WI38 (cell line): ENCODE measurements around the gene HAS3.
"Not testable (repeated sequence)": the region's sequence is repeated elsewhere in the genome, so short reads cannot be mapped to it uniquely, and the experiment has no call there.

Experiments
- H3K4me3 ChIP-seq: 2 replicates; pipeline ENCODE4 v1.5.1; 2011; ENCODE audit warnings: low read depth, mild to moderate bottlenecking, control low read depth, low read length
- CTCF ChIP-seq: IDR thresholded peaks from 2 replicates; pipeline ENCODE4 v1.5.1; 2012; ENCODE audit warnings: low read depth, mild to moderate bottlenecking, control low read depth, low read length

HAS3 gene

GRCh38 chr16:69105501-69106361 is at the start of gene HAS3:
Gene HAS3, plus strand, starts transcription at chr16:69105653. Its CDS starts 3,743 bp downstream, at chr16:69109396.
- peak within 1 kb of the TSS; percentile 66 for H3K4me3 ChIP-seq
- no peak for TF ChIP-seq CTCF

GRCh38 chr16:69055980-69056379 is 49.5 kb upstream of the HAS3 start:
- no peak overlapping the region for H3K4me3 ChIP-seq
- TF ChIP-seq CTCF = no peak

- TF ChIP-seq CTCF = no peak
These were observed 49.0 kb upstream of the HAS3 start for GRCh38 chr16:69056421-69056820.

GRCh38 chr16:69057400-69058378 is 47.8 kb upstream of the HAS3 start:
- H3K4me3 ChIP-seq = no peak overlapping the region
- TF ChIP-seq CTCF = no peak

More at GRCh38 chr16:69056421-69056820, 49.0 kb upstream of the HAS3 start:
- H3K4me3 ChIP-seq = no peak overlapping the region

- not testable (repeated sequence) for H3K4me3 ChIP-seq
These were observed 42.0 kb upstream of the HAS3 start for GRCh38 chr16:69063491-69063890.

GRCh38 chr16:69064124-69064763 is 41.2 kb upstream of the HAS3 start:
- no peak overlapping the region for H3K4me3 ChIP-seq
- no peak for TF ChIP-seq CTCF

GRCh38 chr16:69064764-69065313 is 40.6 kb upstream of the HAS3 start:
- no peak overlapping the region for H3K4me3 ChIP-seq
- TF ChIP-seq CTCF = no peak
